ENCODE results near the gene TMEM258. TPM values are rescaled to one million over a fixed set of nuclear protein-coding genes. Genes with fewer than 3 reads are reported as not detected.

The TMEM258 gene
- total and polyA plus RNA-seq, 2 of the 4 experiments (the other 2 are of a cell fraction) = 107 to 280 TPM

- H3K9me3 ChIP-seq (ENCODE audit: control insufficient read depth, insufficient read depth, low read length) = no peaks in the 10 kb centered on the region
- intact Hi-C loops (cut with micrococcal nuclease) = no loop called here
- TF ChIP-seq, protein P1, sequence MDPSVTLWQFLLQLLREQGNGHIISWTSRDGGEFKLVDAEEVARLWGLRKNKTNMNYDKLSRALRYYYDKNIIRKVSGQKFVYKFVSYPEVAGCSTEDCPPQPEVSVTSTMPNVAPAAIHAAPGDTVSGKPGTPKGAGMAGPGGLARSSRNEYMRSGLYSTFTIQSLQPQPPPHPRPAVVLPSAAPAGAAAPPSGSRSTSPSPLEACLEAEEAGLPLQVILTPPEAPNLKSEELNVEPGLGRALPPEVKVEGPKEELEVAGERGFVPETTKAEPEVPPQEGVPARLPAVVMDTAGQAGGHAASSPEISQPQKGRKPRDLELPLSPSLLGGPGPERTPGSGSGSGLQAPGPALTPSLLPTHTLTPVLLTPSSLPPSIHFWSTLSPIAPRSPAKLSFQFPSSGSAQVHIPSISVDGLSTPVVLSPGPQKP (IDR thresholded peaks at IDR 0.05; ENCODE audit: borderline replicate concordance, low read depth, low read length) = no peak
- TF ChIP-seq RCOR1 (IDR thresholded peaks at IDR 0.05; ENCODE audit: insufficient replicate concordance, low read length) = no peak
- H4K8ac ChIP-seq (ENCODE audit: low read depth in 2 of 2, low read length in 2 of 2) = no peak overlapping the region
- DNase-seq (no peak), ATAC-seq (ENCODE audit: low read depth) (no peak)
- H3K4me1 ChIP-seq (ENCODE audit: control insufficient read depth, insufficient read depth, low read length) = peaks cover 3% of the 10 kb centered on the region
- H2BK5ac ChIP-seq (ENCODE audit: low read depth, low read length, poor library complexity, severe bottlenecking) = no peak overlapping the region
- H3K9ac ChIP-seq (ENCODE audit: low read depth, low read length) = no peak overlapping the region
- no peak overlapping the region for H2BK120ac ChIP-seq (ENCODE audit: low read depth, low read length)
- no peak overlapping the region for H3K27ac ChIP-seq (ENCODE audit: insufficient read depth, low read length)
- no peaks in the 10 kb centered on the region for H3K27me3 ChIP-seq (ENCODE audit: control insufficient read depth, insufficient read depth, low read length)
- peaks cover 6% of the 10 kb centered on the region for H4K20me1 ChIP-seq (ENCODE audit: insufficient read depth, low read length)
- H4K91ac ChIP-seq (ENCODE audit: insufficient read depth, low read depth, low read length) = no peak overlapping the region
- H2AFZ ChIP-seq (replicated peaks; ENCODE audit: low read length, poor library complexity) = no peak overlapping the region
- no peak overlapping the region for H2BK15ac ChIP-seq (ENCODE audit: low read depth, low read length)
- no peak overlapping the region for H3K4ac ChIP-seq (ENCODE audit: low read depth, low read length)
- no peak overlapping the region for H2AK5ac ChIP-seq (ENCODE audit: low read depth, low read length)
- peaks cover 9% of the 10 kb centered on the region for H3K9me1 ChIP-seq (ENCODE audit: insufficient read depth, low read length)
- no peak overlapping the region for H4K5ac ChIP-seq (ENCODE audit: low read depth, low read length)
- CTCF ChIA-PET = interaction anchor here (1.2 kb wide), 1 partner anchor 15 kb away, joined by 3 read pairs; no protein-coding TSS in a partner anchor
- no peak overlapping the region for H3K4me2 ChIP-seq (ENCODE audit: low read depth, low read length)
- BruUV-seq (replicated peaks) = no TSS peak
- dilution Hi-C loops (cut with HindIII; ENCODE audit: low sequenced_read_pairs, unreplicated experiment) = no loop called here
- POLR2A ChIA-PET (ENCODE audit: unreplicated experiment) = interaction anchor here (0.5 kb wide), 1 partner anchor 35 kb away, joined by 3 read pairs; no protein-coding TSS in a partner anchor
- no peak overlapping the region for H3K14ac ChIP-seq (replicated peaks; ENCODE audit: low read depth, low read length)
- in situ Hi-C loops (cut with MboI; ENCODE audit: low sequenced_read_pairs) = loop anchor here (5.0 to 10.0 kb wide), 2 partner anchors 153 to 305 kb away; partner anchors contain the start of gene BEST1
- H3K18ac ChIP-seq (ENCODE audit: low read depth, low read length) = no peak overlapping the region
- no peak overlapping the region for H3K23ac ChIP-seq (ENCODE audit: low read depth, low read length)
- H3K79me1 ChIP-seq (ENCODE audit: low read depth in 1 of 2, low read length in 2 of 2) = peaks cover 21 to 56% of the 10 kb centered on the region in 2 experiments
- no peak overlapping the region for H3K56ac ChIP-seq (ENCODE audit: extremely low read depth, insufficient read depth, low read length)
- H2AK9ac ChIP-seq (replicated peaks; ENCODE audit: low read depth, low read length, poor library complexity) = peak overlapping the region; percentile 16
- peaks cover 22% of the 10 kb centered on the region for H3K36me3 ChIP-seq (ENCODE audit: control insufficient read depth, insufficient read depth, low read length)
- no peak overlapping the region for H2BK20ac ChIP-seq (ENCODE audit: low read depth, low read length)
- no peak overlapping the region for H3K4me3 ChIP-seq (ENCODE audit: insufficient read depth, low read depth, low read length)
- 100% methylated on average over 1 of the region's 2 CpGs; no CpG with 5 or more reads in 1 of the 2 experiments for WGBS, 2 experiments (ENCODE audit: extremely low coverage in 2 of 2, insufficient read length in 1 of 2)
Observed at GRCh38 chr11:61799665-61800284, 7.4 kb upstream of the TMEM258 start.

Data from IMR-90 (cell line).